ENCODE data around the gene SUMO1. TPM values are rescaled to one million over a fixed set of nuclear protein-coding genes. Genes with fewer than 3 reads are reported as not detected.

SUMO1 gene
- total RNA-seq, 2 donors from 2014 or later, result 88.0 to 99.9 TPM

DNA sequence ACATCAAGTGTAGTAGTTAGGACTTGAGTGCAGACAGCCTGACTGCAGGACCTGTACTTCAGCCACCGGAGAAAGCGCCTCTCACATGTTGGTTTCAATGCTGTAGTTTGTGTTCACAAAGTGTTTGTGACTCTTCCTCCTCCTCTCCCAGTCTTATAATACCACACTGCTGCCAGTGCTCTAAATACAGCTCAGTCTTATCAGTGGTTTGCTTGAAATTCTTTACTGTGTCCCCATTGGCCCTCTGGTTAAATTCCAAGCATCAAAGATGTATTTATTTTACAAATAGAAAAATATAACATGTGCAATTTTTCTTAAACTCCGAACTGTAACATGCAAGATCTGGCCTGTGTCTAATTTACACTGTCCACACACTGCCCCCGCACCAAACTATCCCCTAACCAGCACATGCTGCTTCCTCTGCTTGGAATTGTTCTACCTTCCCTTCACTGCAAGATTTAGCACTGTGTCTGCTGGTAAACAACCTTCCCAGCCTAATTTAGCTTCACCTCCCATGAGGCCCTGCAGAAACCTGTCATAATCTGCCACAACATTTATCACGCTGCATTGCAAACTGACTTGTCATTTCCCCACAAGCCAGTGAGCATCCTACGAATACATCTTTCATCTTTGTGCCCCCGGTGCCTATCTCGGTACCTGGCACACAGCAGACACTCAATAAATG, 77.1 kb downstream of the SUMO1 start:
- Histone ChIP-seq H3K27ac (no peak overlapping the region), H3K9ac (ENCODE audit: low read depth in 2 of 2, low read length in 2 of 2) (no peak overlapping the region), H3K36me3 (no peaks in the 10 kb centered on the region), H3K9me3 (no peaks in the 10 kb centered on the region), H3K4me1 (no peaks in the 10 kb centered on the region), H3K4me3 (no peak overlapping the region), H3K27me3 (no peaks in the 10 kb centered on the region)
- TF ChIP-seq, protein P1, sequence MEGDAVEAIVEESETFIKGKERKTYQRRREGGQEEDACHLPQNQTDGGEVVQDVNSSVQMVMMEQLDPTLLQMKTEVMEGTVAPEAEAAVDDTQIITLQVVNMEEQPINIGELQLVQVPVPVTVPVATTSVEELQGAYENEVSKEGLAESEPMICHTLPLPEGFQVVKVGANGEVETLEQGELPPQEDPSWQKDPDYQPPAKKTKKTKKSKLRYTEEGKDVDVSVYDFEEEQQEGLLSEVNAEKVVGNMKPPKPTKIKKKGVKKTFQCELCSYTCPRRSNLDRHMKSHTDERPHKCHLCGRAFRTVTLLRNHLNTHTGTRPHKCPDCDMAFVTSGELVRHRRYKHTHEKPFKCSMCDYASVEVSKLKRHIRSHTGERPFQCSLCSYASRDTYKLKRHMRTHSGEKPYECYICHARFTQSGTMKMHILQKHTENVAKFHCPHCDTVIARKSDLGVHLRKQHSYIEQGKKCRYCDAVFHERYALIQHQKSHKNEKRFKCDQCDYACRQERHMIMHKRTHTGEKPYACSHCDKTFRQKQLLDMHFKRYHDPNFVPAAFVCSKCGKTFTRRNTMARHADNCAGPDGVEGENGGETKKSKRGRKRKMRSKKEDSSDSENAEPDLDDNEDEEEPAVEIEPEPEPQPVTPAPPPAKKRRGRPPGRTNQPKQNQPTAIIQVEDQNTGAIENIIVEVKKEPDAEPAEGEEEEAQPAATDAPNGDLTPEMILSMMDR (IDR thresholded peaks at IDR 0.05), result no peak
- intact Hi-C loops (cut with DNase I), result no loop called here
- no peak for DNase-seq

DNA sequence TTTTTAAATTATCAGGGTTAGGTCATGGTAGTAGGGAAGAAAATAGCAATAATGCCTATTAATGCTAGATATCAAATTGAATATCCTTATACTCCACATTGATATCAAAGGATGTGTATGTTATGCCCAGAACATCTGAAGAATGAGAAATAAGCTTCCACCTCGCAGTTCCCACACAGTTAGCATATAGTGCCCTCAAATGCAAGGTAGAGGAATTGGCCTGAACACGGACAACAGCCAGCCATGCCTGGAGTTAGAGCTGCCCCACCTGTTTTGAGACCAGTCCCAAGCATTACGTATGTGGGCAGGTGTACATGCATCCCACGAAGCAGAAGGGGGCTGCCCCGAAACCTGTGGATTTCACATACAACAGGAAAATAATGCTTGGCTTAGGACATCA, 79.6 kb downstream of the SUMO1 start:
- Histone ChIP-seq H3K27me3 (no peaks in the 10 kb centered on the region), H3K27ac (no peak overlapping the region), H3K9me3 (no peaks in the 10 kb centered on the region), H3K4me3 (no peak overlapping the region), H3K4me1 (no peaks in the 10 kb centered on the region), H3K36me3 (no peaks in the 10 kb centered on the region), H3K9ac (ENCODE audit: low read depth in 2 of 2, low read length in 2 of 2) (no peak overlapping the region)
- DNase-seq, result no peak
- intact Hi-C loops (cut with DNase I), result no loop called here
- TF ChIP-seq, protein P1 (IDR thresholded peaks at IDR 0.05), result no peak

DNA sequence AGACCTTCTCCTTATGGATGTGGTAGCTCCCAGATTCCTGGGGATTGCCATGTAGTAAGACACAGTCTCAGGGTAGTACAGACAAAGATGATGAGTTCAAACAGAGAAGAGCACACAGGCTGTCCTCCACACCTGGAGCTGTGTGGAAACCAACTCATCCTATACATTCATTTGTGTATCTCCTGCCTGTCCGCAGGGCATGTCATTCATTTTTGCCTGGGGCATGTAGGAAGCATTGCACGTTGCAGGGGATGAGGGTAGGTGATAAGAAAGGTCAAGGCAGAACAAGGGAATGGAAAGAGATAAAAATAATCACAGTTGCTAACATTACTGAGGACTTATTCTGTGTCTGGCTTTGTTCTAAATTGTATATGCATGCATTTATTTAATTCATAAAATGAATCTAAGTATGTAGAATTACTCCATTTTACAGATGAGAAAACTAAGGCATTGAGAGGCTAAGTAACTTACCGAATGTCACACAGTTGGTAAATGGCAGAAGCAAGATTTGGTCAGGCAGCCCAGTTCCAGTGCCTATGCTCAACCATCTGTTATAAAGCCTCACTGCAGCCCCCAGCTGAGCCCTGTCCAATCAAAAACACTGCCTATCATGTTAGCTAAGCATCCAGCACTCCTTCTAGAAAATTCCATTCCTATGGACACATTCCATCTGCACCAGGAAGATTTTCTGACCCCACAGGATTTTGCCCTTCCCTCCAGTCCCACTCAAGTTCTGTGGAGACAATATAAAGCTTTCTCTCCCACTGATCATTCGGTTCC, 81.0 kb downstream of the SUMO1 start:
- H3K9ac ChIP-seq (ENCODE audit: low read depth in 2 of 2, low read length in 2 of 2), result no peak overlapping the region
- no peak overlapping the region for H3K27ac ChIP-seq
- no peak overlapping the region for H3K4me3 ChIP-seq
- DNase-seq, result no peak
- H3K9me3 ChIP-seq, result no peaks in the 10 kb centered on the region
- TF ChIP-seq, protein P1 (IDR thresholded peaks at IDR 0.05), result no peak
- H3K4me1 ChIP-seq, result no peaks in the 10 kb centered on the region
- no peaks in the 10 kb centered on the region for H3K36me3 ChIP-seq
- H3K27me3 ChIP-seq, result no peaks in the 10 kb centered on the region
- intact Hi-C loops (cut with DNase I), result no loop called here

Other genes with a start within 250 kb of the SUMO1 start
- gene FZD7, start 204.7 kb downstream of the SUMO1 start, total RNA-seq, result 10 to 100 TPM in 1 of 2 donors, 1 to 10 TPM in 1; 2.3 to 13.9 TPM
- gene KIAA2012, start 165.3 kb downstream of the SUMO1 start, total RNA-seq, result not detected
- gene NOP58, start 27.2 kb upstream of the SUMO1 start, total RNA-seq, result 10 to 100 TPM; 34.3 to 62.7 TPM
- gene BMPR2, start 137.7 kb upstream of the SUMO1 start, total RNA-seq, result 10 to 100 TPM; 23.0 to 44.7 TPM

Data from colonic mucosa (tissue), 4 donors.